Ascending aorta (tissue), 2 donors: ENCODE results near the gene RNF151. TPM values are rescaled to one million over a fixed set of nuclear protein-coding genes. Genes with fewer than 3 reads are reported as not detected.
"Not testable (repeated sequence)": the region's sequence is repeated elsewhere in the genome, so short reads cannot be mapped to it uniquely, and the experiment has no call there.

ENCODE experiments used
- DNase-seq, 2 donors: peaks; one replicate each; pipeline ENCODE4 v3.0.0-alpha.2; 2019; ENCODE audit warnings: low spot score in 2 of 2
- H3K27ac ChIP-seq, 2 donors: fragments of 200-600 bp; sonication (generic); one replicate each; pipeline ENCODE4 v1.5.1; 2016 to 2017; ENCODE audit warnings: mild to moderate bottlenecking in 1 of 2
- H3K27me3 ChIP-seq: fragments of 200-600 bp; sonication (generic); one replicate; pipeline ENCODE4 v1.5.1; 2017
- H3K36me3 ChIP-seq, 2 donors: fragments of 200-600 bp; sonication (generic); one replicate each; pipeline ENCODE4 v1.5.1; 2016
- H3K4me1 ChIP-seq, 2 donors: fragments of 200-600 bp; sonication (generic); one replicate each; pipeline ENCODE4 v1.5.1; 2016 to 2017; ENCODE audit warnings: mild to moderate bottlenecking in 1 of 2
- H3K4me3 ChIP-seq, 2 donors: fragments of 200-600 bp; sonication (generic); one replicate each; pipeline ENCODE4 v1.5.1; 2016 to 2017; ENCODE audit warnings: mild to moderate bottlenecking in 1 of 2
- H3K9me3 ChIP-seq, 2 donors: fragments of 200-600 bp; sonication (generic); one replicate each; pipeline ENCODE4 v1.5.1; 2016
- CTCF ChIP-seq, 3 experiments: fragments of 200-600 bp in 2 of 3; fragments of 450-650 bp in 1 of 3; sonication (generic) in 2 of 3; IDR thresholded peaks; one replicate each; pipeline ENCODE4 v1.5.1; 2016 to 2019; ENCODE audit warnings: antibody characterized with exemption in 3 of 3, mild to moderate bottlenecking in 1 of 3, moderate library complexity in 1 of 3
- intact Hi-C: fragments of 100-400 bp; cut with DNase I; formaldehyde crosslinking; loops from one replicate; pipeline ENCODE4 v1.15.1; 2023
- total RNA-seq: library from RNA; depleted of rRNA; stranded (reverse); fragments of >200 nt; gene quantifications from one replicate; pipeline ENCODE4 v1.1.0, GENCODE V29; 2016

RNF151 gene
- total RNA-seq, 1 donor from 2014 or later, result not detected

GRCh38 chr16:2009791-2010510, 43.3 kb downstream of the RNF151 start, which contains the start of gene ZNF598:
Gene ZNF598 (minus strand): TSS chr16:2009821.
- H3K9me3 ChIP-seq, result no peaks in the 10 kb centered on the region
- H3K36me3 ChIP-seq, result no peaks in the 10 kb centered on the region
- peak within 1 kb of the TSS; percentile 89 for H3K27ac ChIP-seq
- peak within 1 kb of the TSS; percentile 75 to 94 for H3K4me3 ChIP-seq
- no peaks in the 10 kb centered on the region for H3K27me3 ChIP-seq
- no peak for TF ChIP-seq CTCF (IDR thresholded peaks at IDR 0.05)
- intact Hi-C loops, result no loop called here
- peak in 1 of 2 donors; percentile 89 for DNase-seq
- H3K4me1 ChIP-seq, result peaks cover 17 to 28% of the 10 kb centered on the region in 2 donors

- H3K27ac ChIP-seq, H3K4me3 ChIP-seq, H3K9me3 ChIP-seq, DNase-seq, H3K27me3 ChIP-seq, H3K36me3 ChIP-seq, intact Hi-C loops: not testable (repeated sequence)
- H3K4me1 ChIP-seq, result peaks cover 17 to 24% of the 10 kb centered on the region in 2 donors
Observed at GRCh38 chr16:2011726-2012125, 45.1 kb downstream of the RNF151 start.

GRCh38 chr16:2013527-2013926, 46.9 kb downstream of the RNF151 start:
- intact Hi-C loops, result no loop called here
- no peak for DNase-seq
- Histone ChIP-seq H3K4me3 (no peak overlapping the region), H3K4me1 (peaks cover 9 to 10% of the 10 kb centered on the region in 2 donors), H3K27me3 (no peaks in the 10 kb centered on the region), H3K27ac (no peak overlapping the region), H3K9me3 (no peaks in the 10 kb centered on the region), H3K36me3 (no peaks in the 10 kb centered on the region)
- TF ChIP-seq CTCF (IDR thresholded peaks at IDR 0.05), result no peak

- Histone ChIP-seq H3K4me1 (peaks cover 3% of the 10 kb centered on the region in 2 donors), H3K36me3 (no peaks in the 10 kb centered on the region), H3K4me3 (no peak overlapping the region), H3K9me3 (no peaks in the 10 kb centered on the region), H3K27me3 (no peaks in the 10 kb centered on the region), H3K27ac (no peak overlapping the region)
- no peak for TF ChIP-seq CTCF (IDR thresholded peaks at IDR 0.05)
- intact Hi-C loops, result no loop called here
- DNase-seq, result no peak
Observed at GRCh38 chr16:2015117-2015946, 48.7 kb downstream of the RNF151 start.

- DNase-seq, result no peak
Observed at GRCh38 chr16:2015947-2016208, 49.2 kb downstream of the RNF151 start.

More at GRCh38 chr16:2015947-2016208, 49.2 kb downstream of the RNF151 start:
- H3K27ac ChIP-seq, result no peak overlapping the region
- no peak overlapping the region for H3K4me3 ChIP-seq
- no peaks in the 10 kb centered on the region for H3K36me3 ChIP-seq
- intact Hi-C loops, result no loop called here
- H3K4me1 ChIP-seq, result peaks cover 0 to 3% of the 10 kb centered on the region in 2 donors
- no peak for TF ChIP-seq CTCF (IDR thresholded peaks at IDR 0.05)
- no peaks in the 10 kb centered on the region for H3K27me3 ChIP-seq
- no peaks in the 10 kb centered on the region for H3K9me3 ChIP-seq
